ENCODE measurements around the gene KLHL29. TPM values are rescaled to one million over a fixed set of nuclear protein-coding genes. Genes with fewer than 3 reads are reported as not detected.

Gene KLHL29
- polyA plus RNA-seq, 3 donors, result 0.03 TPM; not detected in 2

DNA sequence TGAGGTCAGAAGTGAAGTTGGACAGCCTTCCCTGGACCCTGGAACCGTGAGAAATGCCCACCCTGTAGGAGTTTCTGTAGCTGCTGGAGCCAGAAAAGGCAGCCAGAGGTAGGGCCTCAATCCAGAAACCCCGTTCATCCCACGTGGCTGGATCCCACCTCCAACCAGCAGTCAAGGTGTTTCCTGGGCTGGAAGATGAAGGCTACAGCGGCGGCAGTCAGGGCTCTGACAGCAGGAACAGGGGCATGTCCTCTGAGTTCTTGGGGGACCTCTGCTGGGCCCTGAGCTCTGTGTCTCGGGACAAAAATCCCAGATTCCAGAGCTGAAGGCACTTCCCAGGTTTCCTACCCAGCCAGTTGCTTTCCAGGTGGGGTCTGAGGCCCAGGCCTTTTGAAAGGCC, 218.2 kb downstream of the KLHL29 start:
- peaks cover 2 to 14% (median 5%) of the 10 kb centered on the region in 3 donors for H3K27me3 Mint-ChIP-seq (ENCODE audit: low read depth in 3 of 3)
- DNase-seq, result no peak
- peaks cover 13 to 14% of the 10 kb centered on the region in 2 donors for H3K9me3 ChIP-seq (replicated peaks in 1 of 2; ENCODE audit: control insufficient read depth in 1 of 2, insufficient read depth in 1 of 2, low read length in 2 of 2)
- H3K27ac ChIP-seq (ENCODE audit: low read depth in 1 of 2, low read length in 2 of 2), result no peak overlapping the region
- H3K4me1 Mint-ChIP-seq, result no peaks in the 10 kb centered on the region
- no peaks in the 10 kb centered on the region for H3K36me3 Mint-ChIP-seq
- H3K4me3 ChIP-seq (replicated peaks in 1 of 3; ENCODE audit: low read depth in 2 of 3, low read length in 3 of 3), result no peak overlapping the region
- no peak overlapping the region for H3K9ac ChIP-seq (ENCODE audit: insufficient read depth, low read length, poor library complexity, severe bottlenecking)
- H3K4me1 ChIP-seq (ENCODE audit: control insufficient read depth in 1 of 2, insufficient read depth in 2 of 2, low read length in 2 of 2), result no peaks in the 10 kb centered on the region
- no peaks in the 10 kb centered on the region for H3K79me2 ChIP-seq (ENCODE audit: insufficient read depth, low read length)
- H3K27ac Mint-ChIP-seq, result no peak overlapping the region
- H3K4me2 ChIP-seq (replicated peaks; ENCODE audit: extremely low read depth, low read length, poor library complexity, severe bottlenecking), result no peak overlapping the region
- 90% methylated on average over 4 of the region's 6 CpGs for WGBS (ENCODE audit: insufficient coverage)
- intact Hi-C loops (cut with micrococcal nuclease), result no loop called here
- H3K36me3 ChIP-seq (replicated peaks in 1 of 2; ENCODE audit: control insufficient read depth in 1 of 2, insufficient read depth in 2 of 2, low read length in 2 of 2), result no peaks in the 10 kb centered on the region
- no peak for TF ChIP-seq CTCF (IDR thresholded peaks at IDR 0.05)
- H3K9me3 Mint-ChIP-seq, result peaks cover 6 to 19% (median 14%) of the 10 kb centered on the region in 7 donors
- no peak overlapping the region for H3K4me3 Mint-ChIP-seq
- no peaks in the 10 kb centered on the region for H3K27me3 ChIP-seq (ENCODE audit: control insufficient read depth in 2 of 2, insufficient read depth in 2 of 2, low read length in 2 of 2)
- no peaks in the 10 kb centered on the region for H4K20me1 ChIP-seq (ENCODE audit: insufficient read depth, low read length)
- no peak overlapping the region for H2AFZ ChIP-seq (ENCODE audit: insufficient read depth, low read depth, low read length, poor library complexity, severe bottlenecking)

DNA sequence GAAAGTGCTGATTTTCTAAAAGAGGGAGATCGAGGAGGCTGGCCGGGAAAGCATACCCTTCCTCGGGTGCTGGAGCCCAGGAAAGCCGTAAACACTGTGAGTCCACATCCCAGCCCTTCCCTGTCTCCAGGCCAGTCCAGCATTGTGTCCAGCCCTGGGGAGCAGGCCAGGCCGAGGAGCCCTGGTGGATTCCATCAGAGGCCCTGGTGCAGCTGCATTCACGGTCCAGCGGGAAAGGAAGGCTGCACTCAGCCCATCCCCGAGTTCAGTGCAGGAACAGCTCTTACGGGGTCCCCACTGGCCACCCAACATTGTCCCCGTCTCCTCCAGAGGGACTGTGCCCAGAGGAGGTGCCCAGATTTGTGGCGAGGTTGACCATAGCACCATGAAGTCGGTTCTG, 218.6 kb downstream of the KLHL29 start:
- Histone ChIP-seq H2AFZ (ENCODE audit: insufficient read depth, low read depth, low read length, poor library complexity, severe bottlenecking) (no peak overlapping the region), H3K79me2 (ENCODE audit: insufficient read depth, low read length) (no peaks in the 10 kb centered on the region), H3K9me3 (replicated peaks in 1 of 2; ENCODE audit: control insufficient read depth in 1 of 2, insufficient read depth in 1 of 2, low read length in 2 of 2) (peaks cover 13 to 14% of the 10 kb centered on the region in 2 donors), H3K9ac (ENCODE audit: insufficient read depth, low read length, poor library complexity, severe bottlenecking) (no peak overlapping the region), H3K27me3 (ENCODE audit: control insufficient read depth in 2 of 2, insufficient read depth in 2 of 2, low read length in 2 of 2) (no peaks in the 10 kb centered on the region), H3K4me2 (replicated peaks; ENCODE audit: extremely low read depth, low read length, poor library complexity, severe bottlenecking) (no peak overlapping the region), H3K4me3 (replicated peaks in 1 of 3; ENCODE audit: low read depth in 2 of 3, low read length in 3 of 3) (no peak overlapping the region), H3K36me3 (replicated peaks in 1 of 2; ENCODE audit: control insufficient read depth in 1 of 2, insufficient read depth in 2 of 2, low read length in 2 of 2) (no peaks in the 10 kb centered on the region), H3K27ac (ENCODE audit: low read depth in 1 of 2, low read length in 2 of 2) (no peak overlapping the region), H3K4me1 (ENCODE audit: control insufficient read depth in 1 of 2, insufficient read depth in 2 of 2, low read length in 2 of 2) (no peaks in the 10 kb centered on the region), H4K20me1 (ENCODE audit: insufficient read depth, low read length) (no peaks in the 10 kb centered on the region)
- DNase-seq, result no peak
- no peak for TF ChIP-seq CTCF (IDR thresholded peaks at IDR 0.05)
- no peak overlapping the region for H3K4me3 Mint-ChIP-seq
- no peak overlapping the region for H3K27ac Mint-ChIP-seq
- H3K27me3 Mint-ChIP-seq (ENCODE audit: low read depth in 3 of 3), result peaks cover 2 to 16% (median 5%) of the 10 kb centered on the region in 3 donors
- peaks cover 6 to 19% (median 14%) of the 10 kb centered on the region in 7 donors for H3K9me3 Mint-ChIP-seq
- intact Hi-C loops (cut with micrococcal nuclease), result no loop called here
- no peaks in the 10 kb centered on the region for H3K36me3 Mint-ChIP-seq
- WGBS (ENCODE audit: insufficient coverage), result 93% methylated on average over 11 of the region's 12 CpGs
- no peaks in the 10 kb centered on the region for H3K4me1 Mint-ChIP-seq
